Measurements from ENCODE around the gene IRF2BPL. TPM values are rescaled to one million over a fixed set of nuclear protein-coding genes. Genes with fewer than 3 reads are reported as not detected.

IRF2BPL gene
- total RNA-seq, 1 experiment from 2014 or later: 83.3 TPM

DNA sequence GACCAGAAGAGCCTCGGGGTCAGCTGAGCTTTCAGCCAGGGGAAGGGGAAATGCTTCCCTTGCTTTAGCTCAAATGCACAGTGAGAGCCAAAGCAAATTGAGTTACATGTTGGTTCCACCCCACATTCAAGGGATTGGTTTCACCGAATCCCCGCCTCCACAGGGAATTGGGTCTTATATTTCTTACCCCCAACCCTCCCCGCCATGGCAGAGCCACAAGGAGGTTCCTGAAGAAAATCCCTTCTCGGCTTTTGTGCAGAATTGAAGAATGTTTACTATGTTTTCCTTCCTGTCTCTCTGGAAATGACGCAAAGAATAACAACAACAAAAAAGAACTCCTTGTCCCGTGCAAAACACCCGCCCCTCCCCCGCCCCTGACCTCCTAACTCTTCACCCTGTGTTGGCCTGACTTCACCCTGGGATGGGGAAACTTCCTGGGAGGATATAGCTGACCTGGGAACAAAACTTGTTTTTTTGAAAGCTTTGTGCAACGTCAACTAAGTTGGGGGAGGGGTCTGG lies 47.7 kb upstream of the IRF2BPL start:
- Histone ChIP-seq H3K27me3 (ENCODE audit: control insufficient read depth, insufficient read depth, low read length) (no peaks in the 10 kb centered on the region), H3K36me3 (ENCODE audit: control insufficient read depth, insufficient read depth, low read length) (no peaks in the 10 kb centered on the region), H3K4me3 (ENCODE audit: low read depth in 2 of 2, low read length in 2 of 2) (0 out of 4 replicates have a peak overlapping the region, but pooled peaks of 1 of the 2 experiments have one; percentile 8), H3K27ac (ENCODE audit: low read length) (no peak overlapping the region), H3K9me3 (ENCODE audit: control insufficient read depth, insufficient read depth, low read depth, low read length) (no peaks in the 10 kb centered on the region), H3K4me1 (ENCODE audit: control insufficient read depth, insufficient read depth, low read length) (peaks cover 6% of the 10 kb centered on the region; the same call in 1 of the 2 replicates)
- ChIA-PET CTCF (interaction anchor here (0.6 kb wide), 2 partner anchors 37 to 177 kb away, joined by 3 to 9 read pairs; no protein-coding TSS in a partner anchor), POLR2A (interaction anchor here (0.7 kb wide), 1 partner anchor 12 kb away, joined by 3 read pairs; no protein-coding TSS in a partner anchor)
- BruUV-seq (replicated peaks): no TSS peak
- intact Hi-C loops (cut with micrococcal nuclease; ENCODE audit: unreplicated experiment): no loop called here
- DNase-seq (ENCODE audit: low read depth, low spot score) (no peak), ATAC-seq (no peak)
- in situ Hi-C loops (cut with HindIII; ENCODE audit: low pct_unique_long_range_greater_than_20kb, low sequenced_read_pairs): no loop called here
- no peak for TF ChIP-seq SIN3A (IDR thresholded peaks at IDR 0.05; ENCODE audit: borderline replicate concordance, insufficient read depth, low read depth, low read length)
- TF ChIP-seq, protein P1, sequence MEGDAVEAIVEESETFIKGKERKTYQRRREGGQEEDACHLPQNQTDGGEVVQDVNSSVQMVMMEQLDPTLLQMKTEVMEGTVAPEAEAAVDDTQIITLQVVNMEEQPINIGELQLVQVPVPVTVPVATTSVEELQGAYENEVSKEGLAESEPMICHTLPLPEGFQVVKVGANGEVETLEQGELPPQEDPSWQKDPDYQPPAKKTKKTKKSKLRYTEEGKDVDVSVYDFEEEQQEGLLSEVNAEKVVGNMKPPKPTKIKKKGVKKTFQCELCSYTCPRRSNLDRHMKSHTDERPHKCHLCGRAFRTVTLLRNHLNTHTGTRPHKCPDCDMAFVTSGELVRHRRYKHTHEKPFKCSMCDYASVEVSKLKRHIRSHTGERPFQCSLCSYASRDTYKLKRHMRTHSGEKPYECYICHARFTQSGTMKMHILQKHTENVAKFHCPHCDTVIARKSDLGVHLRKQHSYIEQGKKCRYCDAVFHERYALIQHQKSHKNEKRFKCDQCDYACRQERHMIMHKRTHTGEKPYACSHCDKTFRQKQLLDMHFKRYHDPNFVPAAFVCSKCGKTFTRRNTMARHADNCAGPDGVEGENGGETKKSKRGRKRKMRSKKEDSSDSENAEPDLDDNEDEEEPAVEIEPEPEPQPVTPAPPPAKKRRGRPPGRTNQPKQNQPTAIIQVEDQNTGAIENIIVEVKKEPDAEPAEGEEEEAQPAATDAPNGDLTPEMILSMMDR (IDR thresholded peaks at IDR 0.05): no peak
- TF ChIP-seq POLR2AphosphoS5 (IDR thresholded peaks at IDR 0.05; ENCODE audit: low read depth, low read length): no peak
- TF ChIP-seq, protein P2, sequence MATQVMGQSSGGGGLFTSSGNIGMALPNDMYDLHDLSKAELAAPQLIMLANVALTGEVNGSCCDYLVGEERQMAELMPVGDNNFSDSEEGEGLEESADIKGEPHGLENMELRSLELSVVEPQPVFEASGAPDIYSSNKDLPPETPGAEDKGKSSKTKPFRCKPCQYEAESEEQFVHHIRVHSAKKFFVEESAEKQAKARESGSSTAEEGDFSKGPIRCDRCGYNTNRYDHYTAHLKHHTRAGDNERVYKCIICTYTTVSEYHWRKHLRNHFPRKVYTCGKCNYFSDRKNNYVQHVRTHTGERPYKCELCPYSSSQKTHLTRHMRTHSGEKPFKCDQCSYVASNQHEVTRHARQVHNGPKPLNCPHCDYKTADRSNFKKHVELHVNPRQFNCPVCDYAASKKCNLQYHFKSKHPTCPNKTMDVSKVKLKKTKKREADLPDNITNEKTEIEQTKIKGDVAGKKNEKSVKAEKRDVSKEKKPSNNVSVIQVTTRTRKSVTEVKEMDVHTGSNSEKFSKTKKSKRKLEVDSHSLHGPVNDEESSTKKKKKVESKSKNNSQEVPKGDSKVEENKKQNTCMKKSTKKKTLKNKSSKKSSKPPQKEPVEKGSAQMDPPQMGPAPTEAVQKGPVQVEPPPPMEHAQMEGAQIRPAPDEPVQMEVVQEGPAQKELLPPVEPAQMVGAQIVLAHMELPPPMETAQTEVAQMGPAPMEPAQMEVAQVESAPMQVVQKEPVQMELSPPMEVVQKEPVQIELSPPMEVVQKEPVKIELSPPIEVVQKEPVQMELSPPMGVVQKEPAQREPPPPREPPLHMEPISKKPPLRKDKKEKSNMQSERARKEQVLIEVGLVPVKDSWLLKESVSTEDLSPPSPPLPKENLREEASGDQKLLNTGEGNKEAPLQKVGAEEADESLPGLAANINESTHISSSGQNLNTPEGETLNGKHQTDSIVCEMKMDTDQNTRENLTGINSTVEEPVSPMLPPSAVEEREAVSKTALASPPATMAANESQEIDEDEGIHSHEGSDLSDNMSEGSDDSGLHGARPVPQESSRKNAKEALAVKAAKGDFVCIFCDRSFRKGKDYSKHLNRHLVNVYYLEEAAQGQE (IDR thresholded peaks at IDR 0.05; ENCODE audit: insufficient read depth in 1 of 2, low read depth in 2 of 2, low read length in 1 of 2): no peak
- TF ChIP-seq TCF7L2 (IDR thresholded peaks at IDR 0.05; ENCODE audit: low read depth, low read length): no peak

- no TSS peak for BruUV-seq (replicated peaks)
- DNase-seq (ENCODE audit: low read depth, low spot score): no peak
- in situ Hi-C loops (cut with HindIII; ENCODE audit: low pct_unique_long_range_greater_than_20kb, low sequenced_read_pairs): no loop called here
- Histone ChIP-seq H3K27ac (ENCODE audit: low read length) (no peak overlapping the region), H3K36me3 (ENCODE audit: control insufficient read depth, insufficient read depth, low read length) (no peaks in the 10 kb centered on the region), H3K27me3 (ENCODE audit: control insufficient read depth, insufficient read depth, low read length) (no peaks in the 10 kb centered on the region), H3K4me1 (ENCODE audit: control insufficient read depth, insufficient read depth, low read length) (peaks cover 12% of the 10 kb centered on the region), H3K9me3 (ENCODE audit: control insufficient read depth, insufficient read depth, low read depth, low read length) (no peaks in the 10 kb centered on the region), H3K4me3 (ENCODE audit: low read depth in 2 of 2, low read length in 2 of 2) (no peak overlapping the region)
- TF ChIP-seq SIN3A (IDR thresholded peaks at IDR 0.05; ENCODE audit: borderline replicate concordance, insufficient read depth, low read depth, low read length) (no peak), POLR2AphosphoS5 (IDR thresholded peaks at IDR 0.05; ENCODE audit: low read depth, low read length) (no peak), TCF7L2 (IDR thresholded peaks at IDR 0.05; ENCODE audit: low read depth, low read length) (no peak)
- TF ChIP-seq, protein P2 (IDR thresholded peaks at IDR 0.05; ENCODE audit: insufficient read depth in 1 of 2, low read depth in 2 of 2, low read length in 1 of 2): no peak
- TF ChIP-seq, protein P1 (IDR thresholded peaks at IDR 0.05): no peak
- ChIA-PET POLR2A (interaction anchor here (0.6 kb wide), 1 partner anchor 208 kb away, joined by 3 read pairs; no protein-coding TSS in a partner anchor), CTCF (interaction anchor here (0.7 kb wide), 1 partner anchor 162 kb away, joined by 4 read pairs; no protein-coding TSS in a partner anchor)
- no peak for ATAC-seq
- intact Hi-C loops (cut with micrococcal nuclease; ENCODE audit: unreplicated experiment): no loop called here
Measured at GRCh38 chr14:77074969-77075368, 46.5 kb upstream of the IRF2BPL start.

Data from Panc1 (cell line).